Measurements from ENCODE around the gene SCD5.
"Not testable (repeated sequence)": the region's sequence is repeated elsewhere in the genome, so short reads cannot be mapped to it uniquely, and the experiment has no call there.

Gene SCD5

GRCh38 chr4:82798168-82799005 lies at the start of gene SCD5:
Gene SCD5, minus strand, starts transcription at chr4:82798796. Its CDS starts 259 bp downstream, at chr4:82798537.
- peak; percentile 73 for DNase-seq

- no peak for DNase-seq
These were observed 44.0 kb upstream of the SCD5 start for GRCh38 chr4:82842593-82842992.

- DNase-seq = no peak
These were observed 41.0 kb upstream of the SCD5 start for GRCh38 chr4:82839624-82840023.

- DNase-seq = no peak
These were observed 35.2 kb upstream of the SCD5 start for GRCh38 chr4:82833696-82834313.

GRCh38 chr4:82833060-82833459 lies 34.5 kb upstream of the SCD5 start:
- DNase-seq = not testable (repeated sequence)

GRCh38 chr4:82825425-82825824 lies 26.8 kb upstream of the SCD5 start:
- no peak for DNase-seq

- no peak for DNase-seq
These were observed 24.5 kb upstream of the SCD5 start for GRCh38 chr4:82823062-82823461.

GRCh38 chr4:82820689-82821088 lies 22.1 kb upstream of the SCD5 start:
- no peak for DNase-seq

- DNase-seq = no peak
These were observed 20.4 kb upstream of the SCD5 start for GRCh38 chr4:82818664-82819662.

GRCh38 chr4:82816874-82817273 lies 18.3 kb upstream of the SCD5 start:
- not testable (repeated sequence) for DNase-seq

- DNase-seq = no peak
These were observed 15.4 kb upstream of the SCD5 start for GRCh38 chr4:82814034-82814433.

- DNase-seq = peak; percentile 21
These were observed 13.3 kb upstream of the SCD5 start for GRCh38 chr4:82811838-82812341.

- no peak for DNase-seq
These were observed 12.8 kb upstream of the SCD5 start for GRCh38 chr4:82811392-82811791.

GRCh38 chr4:82810176-82810575 lies 11.6 kb upstream of the SCD5 start:
- no peak for DNase-seq

GRCh38 chr4:82809619-82810018 lies 11.0 kb upstream of the SCD5 start:
- DNase-seq = no peak

GRCh38 chr4:82803746-82804145 lies 5.2 kb upstream of the SCD5 start:
- no peak for DNase-seq

GRCh38 chr4:82802911-82803310 lies 4.3 kb upstream of the SCD5 start:
- no peak for DNase-seq

GRCh38 chr4:82801910-82802521 lies 3.4 kb upstream of the SCD5 start:
- no peak for DNase-seq

GRCh38 chr4:82799006-82799881 lies 648 bp upstream of the SCD5 start:
- DNase-seq = no peak

- peak; percentile 31 for DNase-seq
These were observed 1.0 kb downstream of the SCD5 start for GRCh38 chr4:82797405-82798111.

GRCh38 chr4:82797040-82797404 lies 1.6 kb downstream of the SCD5 start:
- peak; percentile 22 for DNase-seq

Measured in NCI-H2171 treated with DMSO at 0.1 percent for 48 hours (cell line).